Globus pallidus (tissue), 1 donor: ENCODE results near the gene INF2.
"Not testable (repeated sequence)": the region's sequence is repeated elsewhere in the genome, so short reads cannot be mapped to it uniquely, and the experiment has no call there.

ENCODE experiments used
- DNase-seq: peaks from one replicate; pipeline ENCODE4 v3.0.0-alpha.2; 2015; ENCODE audit warnings: low spot score

Gene INF2

GRCh38 chr14:104734991-104735779 is 45.8 kb downstream of the INF2 start:
- DNase-seq = no peak

GRCh38 chr14:104735830-104736642 is 46.6 kb downstream of the INF2 start:
- peak; percentile 78 for DNase-seq

DNA sequence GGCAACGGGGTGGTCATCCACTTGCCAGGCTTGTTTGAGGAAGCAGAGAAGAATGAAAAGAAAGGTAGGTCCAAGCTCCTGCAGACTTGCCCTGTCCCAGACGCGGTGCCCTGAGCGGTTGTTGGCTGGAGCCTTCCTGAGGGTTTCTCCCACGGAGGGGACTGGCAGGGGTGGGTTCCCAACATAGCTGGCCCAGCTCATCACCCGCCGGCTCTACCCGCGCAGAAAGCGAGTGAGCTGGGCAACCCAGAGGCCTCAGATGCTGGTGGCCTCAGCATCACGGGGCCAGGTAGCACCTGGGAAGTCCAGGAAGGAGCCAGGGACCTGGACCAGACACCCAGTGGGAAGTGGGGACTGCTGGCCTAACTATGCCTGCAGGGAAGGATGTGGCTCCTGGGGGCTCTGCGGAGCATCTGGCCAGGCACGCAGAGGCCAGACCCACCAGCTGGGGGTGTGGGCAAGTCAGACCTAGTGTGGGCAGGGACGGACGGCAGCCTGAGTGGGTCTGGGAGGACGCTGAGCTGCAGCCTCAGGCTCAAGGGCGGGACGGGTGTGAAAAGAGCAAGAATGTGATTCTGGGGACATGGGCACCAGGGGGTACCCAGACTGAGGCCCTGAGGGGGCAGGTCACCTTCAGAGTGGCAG is 49.1 kb downstream of the INF2 start:
- no peak for DNase-seq

- DNase-seq = no peak
These were observed 49.6 kb downstream of the INF2 start for GRCh38 chr14:104739026-104739425.

GRCh38 chr14:104739546-104740516 is 50.4 kb downstream of the INF2 start:
- DNase-seq = no peak

DNA sequence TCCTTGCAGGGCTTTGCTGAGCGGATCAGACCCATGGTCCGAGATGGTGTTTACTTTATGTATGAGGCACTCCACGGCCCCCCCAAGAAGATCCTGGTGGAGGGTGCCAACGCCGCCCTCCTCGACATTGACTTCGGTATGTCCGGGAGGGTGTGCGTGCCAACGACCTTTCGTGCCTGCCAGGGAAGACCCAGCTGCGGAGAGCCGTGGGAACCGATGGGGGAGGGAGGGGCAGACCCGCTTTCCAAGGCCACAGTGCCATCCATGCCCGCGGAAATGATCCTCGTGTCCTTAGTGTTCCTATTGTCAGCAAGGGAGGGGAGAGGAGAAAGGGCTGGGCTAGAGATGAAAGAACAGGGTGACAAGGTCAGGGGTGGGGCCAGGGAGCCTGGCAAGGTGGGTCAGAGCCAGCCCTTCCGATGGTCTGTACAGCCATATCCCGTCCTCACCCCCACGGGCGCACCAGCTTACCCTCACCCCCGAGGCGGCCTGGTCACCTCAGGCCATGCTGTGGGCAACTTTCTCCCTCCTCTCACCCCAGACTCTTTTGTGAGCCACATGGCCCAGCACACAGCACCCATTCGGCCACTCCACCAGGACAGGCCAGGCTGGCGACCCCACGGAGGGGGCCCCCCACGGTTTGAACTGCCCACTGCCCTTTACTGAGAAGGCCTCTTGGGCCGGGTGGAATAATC is 51.8 kb downstream of the INF2 start:
- DNase-seq = no peak

DNA sequence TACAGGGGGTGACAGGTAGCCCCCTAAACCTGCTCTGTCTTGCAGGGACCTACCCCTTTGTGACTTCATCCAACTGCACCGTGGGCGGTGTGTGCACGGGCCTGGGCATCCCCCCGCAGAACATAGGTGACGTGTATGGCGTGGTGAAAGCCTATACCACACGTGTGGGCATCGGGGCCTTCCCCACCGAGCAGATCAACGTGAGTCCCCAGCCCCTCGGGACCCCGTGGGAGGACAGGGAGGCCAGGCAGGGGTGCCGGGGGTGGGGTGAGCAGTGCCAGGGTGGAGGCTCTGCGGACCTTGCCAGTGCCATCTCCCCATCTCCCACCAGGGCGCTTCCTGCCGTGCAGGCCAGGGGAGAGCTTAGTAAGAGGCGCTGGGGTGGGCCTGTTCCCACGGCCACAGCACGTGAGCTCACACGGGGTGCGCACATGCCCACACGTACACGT is 52.4 kb downstream of the INF2 start:
- no peak for DNase-seq

GRCh38 chr14:104742586-104743455 is 53.4 kb downstream of the INF2 start:
- DNase-seq = no peak

DNA sequence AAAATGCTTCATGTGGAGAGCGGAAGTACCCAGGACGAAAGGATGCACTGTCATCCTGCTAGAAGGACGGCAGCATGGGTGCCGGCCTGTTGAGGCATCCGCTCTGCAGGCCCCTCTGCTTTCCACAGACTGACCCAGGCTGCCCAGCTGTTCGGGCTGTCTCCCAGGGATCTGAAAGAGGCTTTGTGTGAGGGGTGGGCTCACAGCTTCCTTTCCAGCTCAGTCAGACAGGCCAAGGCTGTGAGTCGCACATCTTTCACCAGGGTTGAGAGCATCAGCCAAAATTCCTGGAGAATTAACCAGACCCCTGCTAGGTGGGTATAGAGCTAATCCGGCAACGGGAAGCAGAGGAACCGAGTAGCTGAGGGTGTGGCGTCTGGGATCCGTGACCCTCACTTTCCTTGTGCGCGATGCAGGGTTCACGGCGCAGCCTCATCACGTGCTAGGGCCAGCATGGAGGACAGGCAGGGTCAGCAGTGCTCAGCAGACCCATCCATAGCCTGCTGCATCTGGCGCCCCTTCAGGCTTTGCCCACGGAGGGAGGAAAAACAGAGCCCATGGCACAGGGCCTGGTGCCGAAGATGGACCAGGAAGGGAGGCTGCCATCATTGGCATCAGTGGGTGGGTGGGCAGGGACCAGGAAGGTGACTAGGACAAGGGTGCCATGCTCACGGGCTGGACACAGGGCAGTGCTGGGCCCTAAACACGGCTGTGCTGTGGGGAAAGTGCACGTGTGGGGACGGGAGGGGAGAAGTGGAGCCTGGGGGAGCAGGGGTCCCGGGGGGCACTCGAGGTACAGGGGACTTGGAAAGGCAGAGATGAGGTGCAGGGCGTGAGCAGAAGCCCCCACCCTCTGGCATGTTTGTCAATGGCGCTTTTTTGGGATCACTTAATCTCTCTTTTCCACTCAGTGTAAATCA is 54.3 kb downstream of the INF2 start:
- DNase-seq = peak; percentile 71

DNA sequence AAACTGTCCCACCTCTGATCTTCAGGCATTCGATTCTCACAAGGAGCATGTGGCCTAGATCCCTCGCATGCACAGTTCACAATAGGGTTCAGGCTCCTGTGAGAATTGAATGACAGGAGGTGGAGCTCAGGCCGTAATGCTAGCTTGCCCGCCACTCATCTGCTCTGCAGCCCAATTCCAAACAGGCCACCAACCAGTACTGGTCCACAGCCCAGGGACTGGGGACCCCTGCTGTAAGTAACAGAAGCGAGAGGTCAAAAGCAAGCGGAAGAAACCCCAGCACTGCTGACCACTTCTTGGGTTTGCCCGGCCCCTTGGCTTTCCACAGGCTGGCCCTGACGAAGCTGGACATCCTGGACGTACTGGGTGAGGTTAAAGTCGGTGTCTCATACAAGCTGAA is 55.1 kb downstream of the INF2 start:
- no peak for DNase-seq

- DNase-seq = no peak
These were observed 56.0 kb downstream of the INF2 start for GRCh38 chr14:104745431-104745830.

- no peak for DNase-seq
These were observed 56.7 kb downstream of the INF2 start for GRCh38 chr14:104746071-104746545.

DNA sequence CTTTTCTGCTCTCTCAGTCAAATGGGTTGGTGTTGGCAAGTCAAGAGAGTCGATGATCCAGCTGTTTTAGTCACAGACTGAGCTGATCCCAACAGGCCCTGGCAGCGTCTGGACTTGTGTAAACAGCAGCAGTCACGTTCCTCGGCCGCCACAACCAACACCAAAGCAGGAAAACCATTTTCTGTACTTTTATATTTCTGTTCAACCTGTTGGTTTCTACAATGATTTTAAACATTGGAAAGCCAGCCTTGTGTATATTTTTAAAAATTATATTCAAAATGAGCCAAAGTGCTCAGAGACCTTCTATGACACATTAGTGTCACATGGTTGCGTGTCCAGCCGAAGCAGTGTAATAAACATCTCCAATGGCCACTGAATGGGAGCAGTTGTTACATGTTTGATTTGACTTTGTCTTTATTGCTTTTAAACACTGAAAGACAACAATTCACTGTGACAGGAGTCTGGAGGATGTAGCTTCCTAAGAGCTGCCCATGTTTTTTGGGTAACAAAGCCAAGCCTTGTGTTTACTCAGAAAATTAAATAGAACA is 57.6 kb downstream of the INF2 start:
- peak; percentile 79 for DNase-seq

- DNase-seq = no peak
These were observed 58.5 kb downstream of the INF2 start for GRCh38 chr14:104747876-104748275.

DNA sequence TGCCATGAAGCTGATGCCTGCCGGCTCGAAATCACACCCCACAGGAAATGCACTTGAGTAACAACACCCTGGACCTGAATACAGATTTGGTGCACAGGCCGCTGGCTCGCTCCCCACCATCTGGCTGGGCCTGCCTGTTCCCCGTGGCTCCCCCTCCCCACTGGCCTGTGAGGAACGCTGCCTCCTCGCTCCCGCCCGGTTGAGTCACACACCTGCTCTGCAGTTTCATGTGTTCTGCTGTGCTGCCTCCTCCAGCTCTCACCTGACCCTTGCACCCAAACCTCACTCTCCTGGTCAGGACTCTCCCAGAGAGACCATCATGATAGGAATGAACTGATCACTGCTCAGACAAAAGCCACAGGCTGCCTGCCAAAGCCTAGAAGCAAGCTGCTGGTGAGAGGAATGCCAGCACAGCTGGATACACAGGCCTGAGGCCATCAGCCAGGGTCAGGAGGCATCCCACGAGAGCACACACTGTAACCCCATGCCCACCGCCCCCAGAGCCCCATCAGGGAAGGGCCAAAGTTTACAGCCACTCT is 59.8 kb downstream of the INF2 start:
- peak; percentile 88 for DNase-seq

DNA sequence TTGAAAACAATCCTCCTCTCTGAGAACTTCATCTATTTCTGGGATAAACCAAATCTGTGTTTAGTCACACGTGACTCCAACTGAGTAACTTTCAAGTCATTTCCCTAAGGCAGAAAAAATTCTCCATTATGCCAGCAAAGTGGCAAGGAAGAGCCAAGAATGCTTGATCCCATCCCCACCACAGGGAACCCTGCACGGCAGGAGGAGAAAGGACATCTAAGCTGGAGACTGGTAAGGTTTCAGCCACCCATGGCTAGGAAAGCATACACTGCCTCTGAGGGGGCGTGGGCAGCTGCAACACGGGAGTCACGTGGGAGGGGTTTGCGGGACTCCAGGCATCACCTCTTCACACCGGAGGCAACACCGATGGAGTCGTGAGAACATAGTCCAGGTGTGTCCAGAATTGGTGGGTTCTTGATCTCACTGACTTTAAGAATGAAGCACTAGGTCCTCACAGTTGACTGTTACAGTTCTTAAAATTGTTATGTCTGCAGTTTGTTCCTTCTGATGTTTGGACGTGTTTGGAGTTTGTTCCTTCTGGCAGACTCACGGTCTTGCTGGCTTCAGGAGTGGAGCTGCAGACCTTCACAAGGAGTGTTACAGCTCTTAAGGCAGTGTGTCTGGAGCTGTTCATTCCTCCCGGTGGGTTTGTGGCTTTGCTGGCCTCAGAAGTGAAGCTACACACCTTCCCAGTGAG is 60.8 kb downstream of the INF2 start:
- no peak for DNase-seq

DNA sequence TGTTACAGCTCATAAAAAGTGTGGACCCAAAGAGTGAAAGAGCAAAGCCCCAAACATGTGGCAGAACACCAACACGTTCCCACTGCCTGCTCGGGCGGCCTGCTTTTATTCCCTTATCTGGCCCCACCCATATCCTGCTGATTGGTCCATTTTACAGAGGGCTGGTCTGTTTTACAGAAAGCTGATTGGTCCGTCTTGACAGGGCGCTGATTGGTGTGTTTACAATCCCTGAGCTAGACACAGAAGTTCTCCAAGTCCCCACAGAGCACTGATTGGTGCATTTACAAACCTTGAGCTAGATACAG is 61.3 kb downstream of the INF2 start:
- not testable (repeated sequence) for DNase-seq
